Measurements from ENCODE around the gene PLEKHM3. TPM values are rescaled to one million over a fixed set of nuclear protein-coding genes. Genes with fewer than 3 reads are reported as not detected.
A peak's percentile ranks its signal among the peaks of the same experiment; 100 is the strongest.

PLEKHM3 gene
- total RNA-seq, 6 experiments from 2014 or later, result 4.4 to 13.4 (median 8.9) TPM

DNA sequence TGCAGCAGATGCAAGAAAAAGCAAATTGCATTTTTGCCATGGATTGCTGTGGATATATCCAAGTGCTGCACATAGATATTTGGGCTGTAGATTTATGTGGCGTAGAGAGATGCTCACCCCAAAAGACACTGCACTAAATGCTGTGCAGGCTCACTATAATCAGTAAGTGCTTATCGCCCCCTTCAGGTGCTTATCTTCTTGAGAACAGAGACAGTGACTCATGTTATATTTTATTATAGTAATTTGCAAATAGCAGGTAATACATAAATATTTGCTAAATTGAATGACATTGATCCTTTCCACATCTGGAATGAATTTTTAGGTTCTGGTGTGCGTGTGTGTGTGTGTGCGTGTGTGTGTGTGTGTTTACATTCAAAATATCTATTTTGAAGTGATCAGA lies 36.8 kb upstream of the PLEKHM3 start:
- no peak for DNase-seq

DNA sequence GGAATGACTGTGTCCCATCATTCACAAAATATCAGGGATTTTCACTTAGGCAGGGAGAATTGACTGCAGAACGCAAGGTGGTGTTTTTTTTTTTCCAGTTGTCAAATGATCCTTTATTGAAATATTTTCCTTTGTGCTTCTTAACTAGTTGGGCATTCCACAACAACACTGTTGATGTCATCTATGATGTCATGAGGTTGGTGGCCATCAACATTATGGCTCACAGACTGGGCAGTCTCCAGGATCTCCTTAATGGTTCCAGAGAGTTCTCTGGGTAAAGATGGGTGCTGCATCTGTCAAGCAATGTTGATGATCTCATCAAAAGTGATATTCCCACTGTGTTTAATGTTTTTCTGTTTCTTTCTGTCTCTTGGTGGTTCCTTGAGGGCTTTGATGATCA lies 31.8 kb upstream of the PLEKHM3 start:
- H3K4me3 ChIP-seq, result no peak overlapping the region
- H3K36me3 ChIP-seq, result no peaks in the 10 kb centered on the region
- H3K27me3 ChIP-seq, result no peaks in the 10 kb centered on the region
- H3K9me3 ChIP-seq, result no peaks in the 10 kb centered on the region
- no peak for ATAC-seq
- intact Hi-C loops (cut with DNase I), result no loop called here
- DNase-seq, result no peak
- H3K4me1 ChIP-seq, result no peaks in the 10 kb centered on the region
- 85% methylated on average over 1 of the region's 1 CpG for WGBS (ENCODE audit: insufficient coverage, low coverage, low lambda C conversion rate, missing lambda C conversion rate)
- no peak overlapping the region for H3K27ac ChIP-seq
- TF ChIP-seq POLR2A (IDR thresholded peaks at IDR 0.05), result no peak
- TF ChIP-seq, protein P1, sequence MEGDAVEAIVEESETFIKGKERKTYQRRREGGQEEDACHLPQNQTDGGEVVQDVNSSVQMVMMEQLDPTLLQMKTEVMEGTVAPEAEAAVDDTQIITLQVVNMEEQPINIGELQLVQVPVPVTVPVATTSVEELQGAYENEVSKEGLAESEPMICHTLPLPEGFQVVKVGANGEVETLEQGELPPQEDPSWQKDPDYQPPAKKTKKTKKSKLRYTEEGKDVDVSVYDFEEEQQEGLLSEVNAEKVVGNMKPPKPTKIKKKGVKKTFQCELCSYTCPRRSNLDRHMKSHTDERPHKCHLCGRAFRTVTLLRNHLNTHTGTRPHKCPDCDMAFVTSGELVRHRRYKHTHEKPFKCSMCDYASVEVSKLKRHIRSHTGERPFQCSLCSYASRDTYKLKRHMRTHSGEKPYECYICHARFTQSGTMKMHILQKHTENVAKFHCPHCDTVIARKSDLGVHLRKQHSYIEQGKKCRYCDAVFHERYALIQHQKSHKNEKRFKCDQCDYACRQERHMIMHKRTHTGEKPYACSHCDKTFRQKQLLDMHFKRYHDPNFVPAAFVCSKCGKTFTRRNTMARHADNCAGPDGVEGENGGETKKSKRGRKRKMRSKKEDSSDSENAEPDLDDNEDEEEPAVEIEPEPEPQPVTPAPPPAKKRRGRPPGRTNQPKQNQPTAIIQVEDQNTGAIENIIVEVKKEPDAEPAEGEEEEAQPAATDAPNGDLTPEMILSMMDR (IDR thresholded peaks at IDR 0.05), result no peak

More for the DNA sequence above, 36.8 kb upstream of the PLEKHM3 start:
- H3K27ac ChIP-seq, result no peak overlapping the region
- intact Hi-C loops (cut with DNase I), result no loop called here
- no peaks in the 10 kb centered on the region for H3K4me1 ChIP-seq
- no peak for TF ChIP-seq POLR2A (IDR thresholded peaks at IDR 0.05)
- TF ChIP-seq, protein P1 (IDR thresholded peaks at IDR 0.05), result peak; percentile 33 to 41 (median 37)
- WGBS (ENCODE audit: insufficient coverage, low coverage, low lambda C conversion rate, missing lambda C conversion rate), result 39% methylated on average over 4 of the region's 4 CpGs
- no peaks in the 10 kb centered on the region for H3K27me3 ChIP-seq
- peak; percentile 41 to 58 (median 45) for ATAC-seq
- no peak overlapping the region for H3K4me3 ChIP-seq
- H3K9me3 ChIP-seq, result no peaks in the 10 kb centered on the region
- no peaks in the 10 kb centered on the region for H3K36me3 ChIP-seq

DNA sequence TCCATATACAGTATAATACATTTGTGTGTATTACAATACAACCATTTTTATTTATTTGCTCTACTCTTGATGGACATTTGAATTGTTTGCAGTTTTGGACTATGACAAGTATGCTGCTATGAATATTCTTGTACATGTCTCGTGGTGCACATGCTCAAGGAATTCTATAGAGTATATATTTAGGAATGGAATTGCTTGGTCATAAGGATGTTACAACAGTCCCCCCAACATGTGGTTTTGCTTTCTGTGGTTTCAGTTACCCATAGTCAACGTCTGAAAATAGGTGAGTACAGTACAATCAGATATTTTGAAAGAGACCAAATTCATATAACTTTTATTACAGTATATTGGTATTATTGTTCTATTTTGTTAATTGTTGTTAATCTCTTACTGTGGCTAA lies 24.1 kb upstream of the PLEKHM3 start:
- ATAC-seq, result no peak
- intact Hi-C loops (cut with DNase I), result no loop called here
- whole genome bisulfite sequencing (ENCODE audit: insufficient coverage, low coverage, low lambda C conversion rate, missing lambda C conversion rate), result 29% methylated on average over 2 of the region's 2 CpGs

DNA sequence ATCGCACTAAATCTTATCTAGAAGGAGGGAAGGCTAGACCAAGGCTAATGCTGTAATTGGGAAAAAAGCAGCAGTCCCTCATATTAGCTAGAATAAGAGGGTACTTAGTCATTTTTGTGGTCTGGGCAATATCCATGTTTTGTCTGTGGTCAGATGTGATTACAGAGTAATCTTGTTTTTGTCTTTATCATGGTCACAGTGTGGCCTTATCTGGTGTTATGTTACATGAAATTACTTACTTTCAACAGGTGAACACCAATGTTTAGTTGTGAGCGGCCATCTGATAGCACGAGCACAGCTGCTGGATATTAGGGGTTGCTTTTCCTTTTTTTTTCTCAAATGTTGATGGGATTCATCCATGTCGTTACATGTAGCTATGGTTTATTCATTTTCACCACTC lies 23.7 kb upstream of the PLEKHM3 start:
- ATAC-seq (no peak), DNase-seq (no peak)
- Histone ChIP-seq H3K9me3 (no peaks in the 10 kb centered on the region), H3K36me3 (no peaks in the 10 kb centered on the region), H3K4me1 (no peaks in the 10 kb centered on the region), H3K27me3 (no peaks in the 10 kb centered on the region), H3K27ac (no peak overlapping the region), H3K4me3 (no peak overlapping the region)
- WGBS (ENCODE audit: insufficient coverage, low coverage, low lambda C conversion rate, missing lambda C conversion rate), result 86% methylated on average over 4 of the region's 4 CpGs
- intact Hi-C loops (cut with DNase I), result no loop called here
- TF ChIP-seq POLR2A (IDR thresholded peaks at IDR 0.05), result no peak
- TF ChIP-seq, protein P1 (IDR thresholded peaks at IDR 0.05), result no peak

More for the DNA sequence above, 24.1 kb upstream of the PLEKHM3 start:
- no peaks in the 10 kb centered on the region for H3K27me3 ChIP-seq
- H3K9me3 ChIP-seq, result no peaks in the 10 kb centered on the region
- TF ChIP-seq POLR2A (IDR thresholded peaks at IDR 0.05), result no peak
- TF ChIP-seq, protein P1 (IDR thresholded peaks at IDR 0.05), result no peak
- H3K4me3 ChIP-seq, result no peak overlapping the region
- H3K36me3 ChIP-seq, result no peaks in the 10 kb centered on the region
- no peaks in the 10 kb centered on the region for H3K4me1 ChIP-seq
- DNase-seq, result no peak
- no peak overlapping the region for H3K27ac ChIP-seq

DNA sequence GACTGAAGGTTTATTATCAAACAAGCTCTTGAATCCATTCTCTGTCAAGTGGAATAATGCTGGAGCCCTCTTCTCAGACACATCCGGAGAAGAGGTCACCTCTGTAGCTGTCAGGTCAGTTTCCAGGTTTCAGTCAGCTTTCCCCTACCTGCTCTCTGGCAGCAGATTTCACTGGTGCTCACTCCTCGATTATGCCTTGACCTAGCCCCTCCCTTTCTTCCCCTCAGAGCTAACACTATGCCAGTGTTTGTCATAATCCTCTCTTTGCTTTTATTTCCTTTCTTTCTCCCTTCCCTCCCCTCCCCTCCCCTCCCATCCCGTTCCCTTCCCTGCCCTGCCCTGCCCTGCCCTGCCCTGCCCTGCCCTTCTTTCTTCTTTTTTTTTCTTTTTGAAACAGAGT lies 22.5 kb upstream of the PLEKHM3 start:
- intact Hi-C loops (cut with DNase I), result no loop called here

More for the DNA sequence above, 22.5 kb upstream of the PLEKHM3 start:
- 46% methylated on average over 2 of the region's 3 CpGs for WGBS (ENCODE audit: insufficient coverage, low coverage, low lambda C conversion rate, missing lambda C conversion rate)
- no peak for DNase-seq
- Histone ChIP-seq H3K27ac (no peak overlapping the region), H3K9me3 (no peaks in the 10 kb centered on the region), H3K4me3 (no peak overlapping the region), H3K27me3 (no peaks in the 10 kb centered on the region), H3K4me1 (no peaks in the 10 kb centered on the region), H3K36me3 (no peaks in the 10 kb centered on the region)
- TF ChIP-seq, protein P1 (IDR thresholded peaks at IDR 0.05), result no peak
- TF ChIP-seq POLR2A (IDR thresholded peaks at IDR 0.05), result no peak
- no peak for ATAC-seq

Data from right lobe of liver (tissue), 6 donors.